CD14-positive monocyte (primary cell): Measurements from ENCODE around the gene TBX10. TPM values are rescaled to one million over a fixed set of nuclear protein-coding genes. Genes with fewer than 3 reads are reported as not detected.
A peak's percentile ranks its signal among the peaks of the same experiment; 100 is the strongest.

Experiments used
- DNase-seq, 3 donors: peaks; one replicate each; pipeline ENCODE4 v3.0.0-alpha.2; 2011 to 2022
- H2AFZ ChIP-seq: 2 replicates; pipeline ENCODE4 v1.6.0; 2012; ENCODE audit warnings: mild to moderate bottlenecking, low read depth, low read length, inconsistent platforms; ENCODE audit not compliant: insufficient read depth, poor library complexity, severe bottlenecking
- H3K27ac ChIP-seq, 2 donors: 1 replicate in 1 of 2; 2 replicates in 1 of 2; pipeline ENCODE4 v1.5.1; 2012 to 2013; ENCODE audit warnings: low read length in 2 of 2, control low read depth in 1 of 2, inconsistent platforms in 1 of 2, low read depth in 1 of 2, mild to moderate bottlenecking in 1 of 2
- H3K27me3 ChIP-seq, 2 donors: one replicate each; pipeline versions ENCODE4 v1.6.0 to v1.6.1; 2011 to 2013; ENCODE audit warnings: low read length in 2 of 2; ENCODE audit not compliant: control insufficient read depth in 2 of 2, insufficient read depth in 2 of 2
- H3K36me3 ChIP-seq, 2 donors: replicated peaks in 1 of 2; 1 replicate in 1 of 2; 2 replicates in 1 of 2; pipeline versions ENCODE4 v1.5.1 to v1.6.1; 2012 to 2013; ENCODE audit warnings: low read length in 2 of 2, control low read depth in 1 of 2, inconsistent platforms in 1 of 2, mild to moderate bottlenecking in 1 of 2; ENCODE audit not compliant: insufficient read depth in 2 of 2, control insufficient read depth in 1 of 2
- H3K4me1 ChIP-seq, 2 donors: 1 replicate in 1 of 2; 2 replicates in 1 of 2; pipeline versions ENCODE4 v1.5.1 to v1.6.1; 2012 to 2013; ENCODE audit warnings: low read length in 2 of 2, control low read depth in 1 of 2, inconsistent platforms in 1 of 2, mild to moderate bottlenecking in 1 of 2, moderate library complexity in 1 of 2; ENCODE audit not compliant: insufficient read depth in 2 of 2, control insufficient read depth in 1 of 2
- H3K4me2 ChIP-seq: replicated peaks from 2 replicates; pipeline ENCODE3; 2012; ENCODE audit warnings: low read length, moderate library complexity, mild to moderate bottlenecking; ENCODE audit not compliant: poor library complexity, severe bottlenecking; ENCODE audit errors: extremely low read depth
- H3K4me3 ChIP-seq, 3 experiments: fragments of 200-600 bp in 1 of 3; sonication (generic) in 1 of 3; replicated peaks in 1 of 3; 1 replicate in 2 of 3; 2 replicates in 1 of 3; pipeline ENCODE4 v1.5.1; 2011 to 2013; ENCODE audit warnings: low read length in 3 of 3, mild to moderate bottlenecking in 3 of 3, control low read depth in 2 of 3, low read depth in 2 of 3, inconsistent platforms in 1 of 3, moderate library complexity in 1 of 3
- H3K79me2 ChIP-seq: 2 replicates; pipeline ENCODE4 v1.6.0; 2012; ENCODE audit warnings: mild to moderate bottlenecking, control low read depth, inconsistent platforms, low read length, moderate library complexity; ENCODE audit not compliant: insufficient read depth
- H3K9ac ChIP-seq: 2 replicates; pipeline ENCODE4 v1.6.0; 2017; ENCODE audit warnings: low read length, mild to moderate bottlenecking; ENCODE audit not compliant: insufficient read depth, poor library complexity, severe bottlenecking
- H3K9me3 ChIP-seq, 2 donors: replicated peaks in 1 of 2; 1 replicate in 1 of 2; 2 replicates in 1 of 2; pipeline versions ENCODE4 v1.5.1 to v1.6.1; 2012 to 2013; ENCODE audit warnings: low read length in 2 of 2, control low read depth in 1 of 2; ENCODE audit not compliant: control insufficient read depth in 1 of 2, insufficient read depth in 1 of 2
- H4K20me1 ChIP-seq: 2 replicates; pipeline ENCODE4 v1.6.0; 2012; ENCODE audit warnings: mild to moderate bottlenecking, low read length, control low read depth, moderate library complexity; ENCODE audit not compliant: insufficient read depth
- H3K27ac Mint-ChIP-seq, 7 donors: one replicate each; pipeline ENCODE4 v1.8.0; 2020; ENCODE audit warnings: mild to moderate bottlenecking in 7 of 7, mixed read lengths in 7 of 7, moderate library complexity in 6 of 7, inconsistent platforms in 2 of 7
- H3K27me3 Mint-ChIP-seq, 3 donors: one replicate each; pipeline ENCODE4 v1.8.0; 2021 to 2022; ENCODE audit warnings: low read depth in 3 of 3, mild to moderate bottlenecking in 3 of 3, mixed read lengths in 3 of 3, moderate library complexity in 3 of 3, inconsistent platforms in 1 of 3
- H3K36me3 Mint-ChIP-seq, 2 donors: one replicate each; pipeline ENCODE4 v1.8.0; 2020; ENCODE audit warnings: mixed read lengths in 2 of 2, inconsistent platforms in 1 of 2, mild to moderate bottlenecking in 1 of 2
- H3K4me1 Mint-ChIP-seq: one replicate; pipeline ENCODE4 v1.8.0; 2020; ENCODE audit warnings: mild to moderate bottlenecking, mixed read lengths
- H3K4me3 Mint-ChIP-seq, 2 donors: one replicate each; pipeline ENCODE4 v1.8.0; 2020; ENCODE audit warnings: mild to moderate bottlenecking in 2 of 2, mixed read lengths in 2 of 2, moderate library complexity in 1 of 2
- H3K9me3 Mint-ChIP-seq, 7 donors: one replicate each; pipeline ENCODE4 v1.8.0; 2020 to 2022; ENCODE audit warnings: mixed read lengths in 7 of 7, mild to moderate bottlenecking in 6 of 7, moderate library complexity in 6 of 7, inconsistent platforms in 2 of 7
- WGBS: methylation state at CpG from one replicate; pipeline ENCODE4 v1.1.5; 2013; ENCODE audit warnings: missing lambda C conversion rate; ENCODE audit not compliant: insufficient coverage; 5-methylcytosine and 5-hydroxymethylcytosine counted together
- intact Hi-C, 2 donors: fragments of 100-400 bp; cut with micrococcal nuclease; formaldehyde crosslinking; loops; one replicate each; pipeline versions ENCODE4 v1.15.0 to v1.15.1; 2023
- polyA plus RNA-seq, 3 donors: library from polyadenylated mRNA; depleted of rRNA in 1 of 3; unstranded in 2 of 3; stranded (reverse) in 1 of 3; fragments of 300-500 nt in 2 of 3; fragments of >200 nt in 1 of 3; fragmentation: Illumina TruSeq in 2 of 3; gene quantifications; 1 replicate in 2 of 3; 2 replicates in 1 of 3; pipeline ENCODE4 v1.2.3, GENCODE V29; 2012 to 2021
- TF ChIP-seq, protein P1 (sequence below): fragments of 200-600 bp; IDR thresholded peaks from one replicate; pipeline ENCODE4 v1.8.0; 2022; ENCODE audit warnings: antibody characterized with exemption, mild to moderate bottlenecking

Gene TBX10
- polyA plus RNA-seq, 3 donors = not detected

GRCh38 chr11:67612751-67613150 is 26.8 kb downstream of the TBX10 start:
- DNase-seq = no peak
- Histone ChIP-seq H3K27ac (no peak overlapping the region), H3K4me2 (no peak overlapping the region), H4K20me1 (no peaks in the 10 kb centered on the region), H3K79me2 (peaks cover 5% of the 10 kb centered on the region), H3K9ac (no peak overlapping the region), H3K27me3 (peaks cover 0 to 17% of the 10 kb centered on the region in 2 donors), H3K4me1 (peaks cover 21 to 26% of the 10 kb centered on the region in 2 donors), H2AFZ (no peak overlapping the region), H3K4me3 (no peak overlapping the region), H3K36me3 (peaks cover 41 to 44% of the 10 kb centered on the region in 2 donors), H3K9me3 (no peaks in the 10 kb centered on the region)
- TF ChIP-seq, protein P1, sequence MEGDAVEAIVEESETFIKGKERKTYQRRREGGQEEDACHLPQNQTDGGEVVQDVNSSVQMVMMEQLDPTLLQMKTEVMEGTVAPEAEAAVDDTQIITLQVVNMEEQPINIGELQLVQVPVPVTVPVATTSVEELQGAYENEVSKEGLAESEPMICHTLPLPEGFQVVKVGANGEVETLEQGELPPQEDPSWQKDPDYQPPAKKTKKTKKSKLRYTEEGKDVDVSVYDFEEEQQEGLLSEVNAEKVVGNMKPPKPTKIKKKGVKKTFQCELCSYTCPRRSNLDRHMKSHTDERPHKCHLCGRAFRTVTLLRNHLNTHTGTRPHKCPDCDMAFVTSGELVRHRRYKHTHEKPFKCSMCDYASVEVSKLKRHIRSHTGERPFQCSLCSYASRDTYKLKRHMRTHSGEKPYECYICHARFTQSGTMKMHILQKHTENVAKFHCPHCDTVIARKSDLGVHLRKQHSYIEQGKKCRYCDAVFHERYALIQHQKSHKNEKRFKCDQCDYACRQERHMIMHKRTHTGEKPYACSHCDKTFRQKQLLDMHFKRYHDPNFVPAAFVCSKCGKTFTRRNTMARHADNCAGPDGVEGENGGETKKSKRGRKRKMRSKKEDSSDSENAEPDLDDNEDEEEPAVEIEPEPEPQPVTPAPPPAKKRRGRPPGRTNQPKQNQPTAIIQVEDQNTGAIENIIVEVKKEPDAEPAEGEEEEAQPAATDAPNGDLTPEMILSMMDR = no peak
- Mint-ChIP-seq H3K9me3 (no peaks in the 10 kb centered on the region), H3K4me1 (peaks cover 19% of the 10 kb centered on the region), H3K36me3 (peaks cover 41 to 43% of the 10 kb centered on the region in 2 donors), H3K4me3 (no peak overlapping the region), H3K27me3 (peaks cover 21 to 22% (median 22%) of the 10 kb centered on the region in 3 donors), H3K27ac (peak overlapping the region in 5 of 7 donors; percentile 10 to 95 (median 68))
- intact Hi-C loops = no loop called here
- WGBS = 96% methylated on average over 11 of the region's 13 CpGs

DNA sequence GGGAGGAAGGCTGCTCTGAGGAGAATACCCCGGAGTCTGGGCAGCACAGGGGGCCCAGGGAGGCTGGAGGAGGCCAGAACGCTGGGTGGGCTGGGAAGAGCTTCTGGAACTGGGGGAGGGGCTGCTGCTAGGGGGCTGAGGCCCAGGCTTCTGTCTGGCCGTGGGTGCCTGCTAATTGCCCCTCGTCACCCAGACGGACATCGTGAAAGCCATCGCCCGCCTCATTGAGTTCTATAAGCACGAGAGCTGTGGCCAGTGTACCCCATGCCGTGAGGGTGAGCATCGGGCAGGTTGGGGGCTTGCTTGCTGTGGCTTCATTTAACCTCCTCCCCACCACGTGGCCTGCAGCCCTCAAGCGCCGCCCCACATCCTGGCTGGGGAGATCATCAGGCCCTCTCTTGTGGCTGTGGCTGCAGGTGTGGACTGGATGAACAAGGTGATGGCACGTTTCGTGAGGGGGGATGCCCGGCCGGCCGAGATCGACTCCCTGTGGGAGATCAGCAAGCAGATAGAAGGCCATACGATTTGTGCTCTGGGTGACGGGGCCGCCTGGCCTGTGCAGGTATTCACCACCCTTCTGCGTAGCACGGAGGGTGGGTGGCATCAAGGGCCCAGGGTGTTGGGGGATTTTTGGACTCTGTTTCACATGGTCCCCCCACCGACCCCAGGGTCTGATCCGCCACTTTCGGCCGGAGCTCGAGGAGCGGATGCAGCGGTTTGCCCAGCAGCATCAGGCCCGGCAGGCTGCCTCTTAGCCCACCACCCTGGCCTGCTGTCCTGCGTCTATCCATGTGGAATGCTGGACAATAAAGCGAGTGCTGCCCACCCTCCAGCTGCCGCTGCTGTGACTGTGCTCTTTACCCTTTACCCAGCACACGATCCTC is 27.6 kb downstream of the TBX10 start:
- intact Hi-C loops = no loop called here
- H3K79me2 ChIP-seq = peaks cover 12% of the 10 kb centered on the region
- peaks cover 15 to 18% (median 16%) of the 10 kb centered on the region in 3 donors for H3K27me3 Mint-ChIP-seq
- peaks cover 41 to 44% of the 10 kb centered on the region in 2 donors for H3K36me3 ChIP-seq
- no peak overlapping the region for H3K4me2 ChIP-seq
- no peak overlapping the region for H2AFZ ChIP-seq
- H3K4me1 ChIP-seq = peaks cover 29 to 34% of the 10 kb centered on the region in 2 donors
- DNase-seq = no peak
- no peaks in the 10 kb centered on the region for H4K20me1 ChIP-seq
- H3K9me3 ChIP-seq = no peaks in the 10 kb centered on the region
- H3K9me3 Mint-ChIP-seq = no peaks in the 10 kb centered on the region
- H3K27me3 ChIP-seq = peaks cover 0 to 14% of the 10 kb centered on the region in 2 donors
- H3K36me3 Mint-ChIP-seq = peaks cover 41 to 43% of the 10 kb centered on the region in 2 donors
- no peak overlapping the region for H3K4me3 Mint-ChIP-seq
- no peak overlapping the region for H3K9ac ChIP-seq
- TF ChIP-seq, protein P1 = no peak
- no peak overlapping the region for H3K27ac ChIP-seq
- H3K4me3 ChIP-seq = no peak overlapping the region
- peaks cover 26% of the 10 kb centered on the region for H3K4me1 Mint-ChIP-seq
- peak overlapping the region in 3 of 7 donors; percentile 10 to 68 (median 54) for H3K27ac Mint-ChIP-seq
- WGBS = 97% methylated on average over 27 of the region's 37 CpGs
